COLO829 (cell line): ENCODE measurements around the gene BMP8A.

Experiments
- DNase-seq: peaks from one replicate; pipeline ENCODE4 v3.0.0; 2012; ENCODE audit warnings: low spot score

The BMP8A gene

GRCh38 chr1:39571178-39571483 is 79.7 kb downstream of the BMP8A start:
- DNase-seq, result no peak

DNA sequence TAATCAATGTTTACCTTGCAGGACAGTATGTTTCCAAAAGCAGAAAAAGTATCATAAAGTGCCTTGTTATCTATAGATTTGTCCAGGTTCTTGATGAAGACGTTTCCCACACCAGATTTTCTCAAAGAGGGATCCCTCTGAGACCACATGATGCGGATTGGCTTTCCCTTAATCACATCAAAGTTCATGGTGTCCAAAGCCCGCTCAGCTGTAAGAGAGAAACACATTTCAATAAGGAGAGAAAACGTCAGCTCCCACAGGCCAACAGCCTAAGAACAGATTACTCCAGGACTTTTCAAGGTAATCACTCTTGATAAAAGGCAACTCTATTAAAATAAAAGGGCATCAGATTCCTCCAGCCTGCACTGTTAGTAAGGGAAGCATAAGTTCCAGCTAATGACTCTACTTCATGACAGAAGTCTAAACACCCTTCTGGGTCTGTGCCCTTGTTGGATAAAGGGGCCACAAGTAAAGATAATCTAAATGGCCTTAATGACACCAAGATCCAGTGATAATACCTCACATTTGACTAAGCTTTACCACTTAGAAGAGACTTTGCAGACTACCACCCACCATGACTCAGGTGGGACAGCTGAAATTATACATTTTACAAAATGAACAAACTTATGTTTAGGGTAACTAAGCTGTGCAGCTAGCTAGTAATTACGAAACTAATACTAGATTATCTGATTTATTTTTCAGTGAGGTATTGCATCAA is 81.1 kb downstream of the BMP8A start:
- DNase-seq, result no peak

DNA sequence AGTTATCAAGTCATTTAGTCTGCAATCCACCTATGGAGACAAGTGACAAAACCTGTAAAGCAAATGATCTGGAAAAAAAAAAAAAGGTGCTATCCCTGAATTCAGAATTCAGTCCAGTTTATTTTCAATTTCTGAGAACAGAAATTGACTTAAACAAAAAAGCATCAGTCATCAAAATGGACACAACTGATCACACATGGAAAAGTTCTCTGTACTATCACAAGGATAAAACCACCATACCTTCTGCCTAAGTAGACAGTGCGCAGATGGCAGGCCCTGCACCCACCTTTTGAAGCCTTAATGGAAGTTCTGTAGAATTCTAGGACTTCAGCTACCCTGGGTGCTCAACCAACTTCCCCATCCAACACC is 81.6 kb downstream of the BMP8A start:
- no peak for DNase-seq

- no peak for DNase-seq
Observed at GRCh38 chr1:39573736-39574624, 82.5 kb downstream of the BMP8A start.

DNA sequence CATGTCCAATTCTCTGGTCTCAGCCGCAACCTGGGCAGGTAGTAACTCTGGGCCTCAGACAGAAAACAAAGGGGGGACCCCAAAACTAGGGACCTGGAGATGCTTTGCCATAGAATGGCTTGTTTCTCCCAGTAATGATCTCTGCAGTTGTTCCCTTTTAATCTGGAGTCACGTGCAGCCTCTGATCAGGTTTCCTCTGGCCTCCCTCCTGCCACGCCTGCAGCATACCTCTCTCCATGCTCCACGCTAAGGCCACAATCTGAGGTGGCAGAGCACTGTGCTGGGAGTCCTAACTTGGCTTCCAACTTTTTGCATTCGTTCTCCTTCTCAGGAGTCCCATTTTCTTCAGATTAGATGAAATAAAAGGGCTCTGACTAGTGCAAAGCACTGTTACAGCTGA is 83.2 kb downstream of the BMP8A start:
- no peak for DNase-seq
